ENCODE measurements around the gene MAP3K6.

The MAP3K6 gene

GRCh38 chr1:27332536-27333281, 34.1 kb downstream of the MAP3K6 start:
- DNase-seq: peak in 5 of 6 experiments; percentile 30 to 63 (median 43)

GRCh38 chr1:27331922-27332321, 34.8 kb downstream of the MAP3K6 start:
- no peak for DNase-seq

GRCh38 chr1:27331426-27331825, 35.3 kb downstream of the MAP3K6 start:
- no peak for DNase-seq

- no peak for DNase-seq
Observed at GRCh38 chr1:27330786-27331185, 36.0 kb downstream of the MAP3K6 start.

GRCh38 chr1:27327964-27328363, 38.8 kb downstream of the MAP3K6 start:
- no peak for DNase-seq

- DNase-seq: no peak
Observed at GRCh38 chr1:27325286-27325685, 41.5 kb downstream of the MAP3K6 start.

GRCh38 chr1:27322569-27323240, 44.1 kb downstream of the MAP3K6 start:
- DNase-seq: no peak

- peak; percentile 94 to 97 (median 94) for DNase-seq
Observed at GRCh38 chr1:27321813-27322568, 44.8 kb downstream of the MAP3K6 start, which contains the start of gene TMEM222. TMEM222 (plus strand) TSS chr1:27322163; CDS start chr1:27322198, 35 bp downstream.

- DNase-seq: no peak
Observed at GRCh38 chr1:27318596-27318995, 48.2 kb downstream of the MAP3K6 start.

- DNase-seq: no peak
Observed at GRCh38 chr1:27318136-27318535, 48.6 kb downstream of the MAP3K6 start.

GRCh38 chr1:27316860-27317259, 49.9 kb downstream of the MAP3K6 start:
- DNase-seq: no peak

GRCh38 chr1:27314737-27315136, 52.0 kb downstream of the MAP3K6 start:
- DNase-seq: no peak

GRCh38 chr1:27314169-27314568, 52.6 kb downstream of the MAP3K6 start:
- no peak for DNase-seq

- DNase-seq: no peak
Observed at GRCh38 chr1:27307874-27308598, 58.7 kb downstream of the MAP3K6 start.

- no peak for DNase-seq
Observed at GRCh38 chr1:27306892-27307761, 59.6 kb downstream of the MAP3K6 start.

- no peak for DNase-seq
Observed at GRCh38 chr1:27306071-27306470, 60.7 kb downstream of the MAP3K6 start.

Measured in stimulated activated naive CD4-positive, alpha-beta T cell (primary cell).